HepG2 (cell line): ENCODE results near the gene PDE1C.

Experiments used
- CTCF ChIP-seq: sonication (generic); formaldehyde crosslinking; IDR thresholded peaks from 2 replicates; pipeline ENCODE4 v1.5.0; 2020; ENCODE audit warnings: mild to moderate bottlenecking, missing genetic modification reagents, moderate library complexity
- MYC ChIP-seq: sonication (generic); formaldehyde crosslinking; IDR thresholded peaks from 2 replicates; pipeline ENCODE4 v1.9.0; 2021; ENCODE audit warnings: missing genetic modification reagents, borderline replicate concordance
- TBP ChIP-seq: sonication (generic); formaldehyde crosslinking; IDR thresholded peaks from 2 replicates; pipeline ENCODE4 v1.5.0; 2020; ENCODE audit warnings: missing genetic modification reagents
- ZNF124 ChIP-seq: sonication (generic); formaldehyde crosslinking; IDR thresholded peaks from 2 replicates; pipeline ENCODE4 v1.4.0; 2020; ENCODE audit warnings: missing genetic modification reagents

- TF ChIP-seq TBP (CRISPR knock-in tag) (no peak), CTCF (CRISPR knock-in tag) (no peak), ZNF124 (CRISPR knock-in tag) (no peak), MYC (CRISPR knock-in tag) (no peak)
These were observed 1.4 kb upstream of the PDE1C start for GRCh38 chr7:32071466-32072091.
